ENCODE data around the gene ASPM.

The ASPM gene

DNA sequence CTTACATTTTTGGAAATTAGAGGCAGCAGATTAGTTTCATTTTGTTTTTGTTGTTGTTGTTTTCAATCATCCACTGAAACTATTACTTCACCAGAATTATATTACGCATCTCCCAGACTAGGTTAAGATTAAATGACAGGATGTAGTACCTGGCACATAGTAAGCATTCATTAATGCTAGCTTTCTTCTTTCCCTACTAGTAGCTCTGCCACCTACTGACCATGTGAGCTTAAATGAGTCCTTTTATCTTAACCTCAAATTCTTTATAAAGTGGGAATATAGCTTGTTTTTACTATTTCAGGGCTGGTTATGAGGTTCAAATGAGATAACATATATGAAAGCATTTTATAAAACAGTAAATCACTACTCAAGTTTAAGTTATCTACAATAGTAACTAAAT lies 10.2 kb upstream of the ASPM start:
- TF ChIP-seq, protein P1, sequence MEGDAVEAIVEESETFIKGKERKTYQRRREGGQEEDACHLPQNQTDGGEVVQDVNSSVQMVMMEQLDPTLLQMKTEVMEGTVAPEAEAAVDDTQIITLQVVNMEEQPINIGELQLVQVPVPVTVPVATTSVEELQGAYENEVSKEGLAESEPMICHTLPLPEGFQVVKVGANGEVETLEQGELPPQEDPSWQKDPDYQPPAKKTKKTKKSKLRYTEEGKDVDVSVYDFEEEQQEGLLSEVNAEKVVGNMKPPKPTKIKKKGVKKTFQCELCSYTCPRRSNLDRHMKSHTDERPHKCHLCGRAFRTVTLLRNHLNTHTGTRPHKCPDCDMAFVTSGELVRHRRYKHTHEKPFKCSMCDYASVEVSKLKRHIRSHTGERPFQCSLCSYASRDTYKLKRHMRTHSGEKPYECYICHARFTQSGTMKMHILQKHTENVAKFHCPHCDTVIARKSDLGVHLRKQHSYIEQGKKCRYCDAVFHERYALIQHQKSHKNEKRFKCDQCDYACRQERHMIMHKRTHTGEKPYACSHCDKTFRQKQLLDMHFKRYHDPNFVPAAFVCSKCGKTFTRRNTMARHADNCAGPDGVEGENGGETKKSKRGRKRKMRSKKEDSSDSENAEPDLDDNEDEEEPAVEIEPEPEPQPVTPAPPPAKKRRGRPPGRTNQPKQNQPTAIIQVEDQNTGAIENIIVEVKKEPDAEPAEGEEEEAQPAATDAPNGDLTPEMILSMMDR (IDR thresholded peaks at IDR 0.05; ENCODE audit: extremely low read depth, missing control alignments), result no peak
- no peak for DNase-seq (ENCODE audit: low spot score)

DNA sequence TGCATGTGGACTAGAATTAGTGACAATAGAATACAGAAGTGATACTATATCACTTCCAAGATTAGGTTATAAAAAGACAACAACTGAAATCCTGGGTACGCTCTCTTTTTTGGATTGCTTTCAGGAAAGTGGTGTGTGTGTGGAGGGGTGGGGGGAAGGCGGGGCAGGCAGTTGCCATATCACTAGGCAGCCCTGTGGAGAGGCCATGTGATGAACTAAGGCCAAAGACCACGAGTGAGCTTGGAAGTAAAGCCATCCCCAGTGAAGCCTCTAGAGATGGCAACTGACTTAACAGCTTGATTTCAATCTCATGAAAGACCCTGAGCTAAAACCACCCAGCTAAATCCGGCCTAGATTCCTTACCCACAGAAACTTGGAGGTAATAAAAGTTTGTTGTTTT lies 6.2 kb upstream of the ASPM start:
- no peak for DNase-seq (ENCODE audit: low spot score)
- TF ChIP-seq, protein P1 (IDR thresholded peaks at IDR 0.05; ENCODE audit: extremely low read depth, missing control alignments), result no peak

DNA sequence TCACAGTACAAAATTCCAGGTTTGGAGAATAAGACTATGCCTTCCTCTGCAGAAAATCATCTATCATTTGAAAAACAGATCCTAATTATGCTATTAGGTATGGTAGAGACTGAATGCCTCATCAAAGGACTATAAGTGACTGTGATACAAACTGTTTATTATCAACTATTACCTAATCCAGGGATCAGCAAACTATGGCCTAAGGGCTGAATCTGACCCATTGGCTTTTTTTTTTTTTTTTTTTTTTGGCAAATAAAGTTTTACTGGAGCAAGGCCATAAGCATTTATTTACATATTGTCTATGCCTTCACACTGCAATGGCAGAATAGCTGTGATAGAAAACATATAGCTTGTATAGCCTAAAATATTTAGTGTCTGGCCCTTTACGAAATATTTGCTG lies 4.7 kb upstream of the ASPM start:
- DNase-seq (ENCODE audit: low spot score), result no peak
- TF ChIP-seq, protein P1 (IDR thresholded peaks at IDR 0.05; ENCODE audit: extremely low read depth, missing control alignments), result no peak

DNA sequence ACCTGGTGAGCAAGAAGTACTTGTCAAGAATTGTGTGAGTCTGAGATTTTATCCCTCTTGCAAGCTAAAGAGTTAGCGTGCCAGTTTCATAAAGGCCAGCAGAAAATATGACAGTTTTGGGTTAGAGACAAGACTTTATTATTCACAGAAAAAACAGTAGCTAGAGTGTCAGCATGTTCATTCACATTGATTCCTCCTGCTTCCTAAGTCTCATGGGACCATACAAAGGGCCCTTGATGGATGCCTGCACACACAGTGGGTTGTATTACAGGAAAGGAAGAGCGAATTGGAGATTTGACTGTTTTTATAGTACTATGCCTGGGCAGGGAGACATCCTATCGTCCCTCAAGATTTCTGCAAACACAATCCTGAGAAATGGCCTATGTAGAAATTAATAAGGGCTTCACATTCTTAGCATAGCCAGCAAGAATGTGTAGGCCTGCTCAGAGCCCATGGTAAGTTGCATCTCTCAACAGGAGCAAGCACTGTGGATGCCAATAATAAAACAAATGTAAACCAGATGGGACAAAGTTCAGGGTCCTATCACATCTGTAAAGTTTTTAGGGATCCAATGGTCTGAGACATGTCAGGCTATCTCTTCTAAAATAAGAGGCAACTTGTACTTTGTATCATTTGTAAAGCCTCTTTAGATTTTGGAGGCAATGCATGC lies 4.0 kb upstream of the ASPM start:
- TF ChIP-seq, protein P1 (IDR thresholded peaks at IDR 0.05; ENCODE audit: extremely low read depth, missing control alignments), result no peak
- DNase-seq (ENCODE audit: low spot score), result no peak

DNA sequence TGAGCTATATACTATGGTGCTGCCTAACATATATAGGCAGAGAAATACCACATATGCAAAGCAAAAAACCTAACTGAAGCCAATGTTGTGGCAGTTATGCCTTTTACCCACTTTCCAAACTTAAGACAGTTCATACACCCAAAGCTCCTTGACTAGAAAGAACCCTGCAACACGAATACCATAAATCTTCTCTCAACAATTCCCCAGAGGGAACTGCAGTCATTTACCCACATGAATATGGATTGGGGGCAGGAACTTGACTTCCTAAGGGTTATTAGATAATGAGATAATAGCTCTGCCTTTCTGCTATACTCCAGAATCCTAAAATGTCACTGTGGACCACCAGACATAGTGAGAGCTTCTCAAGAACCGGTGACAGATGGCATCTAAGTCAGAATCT lies 2.9 kb upstream of the ASPM start:
- no peak for DNase-seq (ENCODE audit: low spot score)
- TF ChIP-seq, protein P1 (IDR thresholded peaks at IDR 0.05; ENCODE audit: extremely low read depth, missing control alignments), result no peak

DNA sequence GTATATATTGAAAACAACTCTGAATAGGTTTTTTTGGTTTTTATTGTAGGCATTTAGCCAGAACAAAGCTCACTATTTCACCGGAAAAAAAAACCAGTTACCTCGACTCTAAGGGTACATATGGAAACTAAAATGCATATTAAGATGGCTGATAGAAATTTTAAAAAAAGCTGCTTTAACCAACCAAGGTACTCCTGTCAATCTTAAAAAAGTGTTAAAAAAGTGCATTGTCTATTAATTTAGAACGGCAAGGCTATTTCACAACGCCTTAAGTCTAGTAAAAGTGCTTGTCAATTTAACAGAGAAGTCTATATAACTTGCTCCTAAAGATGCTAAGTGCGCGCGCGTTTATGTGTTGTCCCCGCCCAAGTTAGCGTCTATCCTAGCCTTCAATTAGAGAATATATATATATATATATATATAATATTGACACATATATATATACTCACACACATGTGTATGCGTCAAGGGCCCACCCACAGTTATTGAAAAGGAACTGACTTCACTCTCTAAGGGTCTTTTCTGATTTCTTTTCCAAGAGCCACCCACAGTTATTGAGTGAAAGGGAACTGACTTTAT lies 934 bp downstream of the ASPM start:
- DNase-seq (ENCODE audit: low spot score), result no peak
- TF ChIP-seq, protein P1 (IDR thresholded peaks at IDR 0.05; ENCODE audit: extremely low read depth, missing control alignments), result no peak

DNA sequence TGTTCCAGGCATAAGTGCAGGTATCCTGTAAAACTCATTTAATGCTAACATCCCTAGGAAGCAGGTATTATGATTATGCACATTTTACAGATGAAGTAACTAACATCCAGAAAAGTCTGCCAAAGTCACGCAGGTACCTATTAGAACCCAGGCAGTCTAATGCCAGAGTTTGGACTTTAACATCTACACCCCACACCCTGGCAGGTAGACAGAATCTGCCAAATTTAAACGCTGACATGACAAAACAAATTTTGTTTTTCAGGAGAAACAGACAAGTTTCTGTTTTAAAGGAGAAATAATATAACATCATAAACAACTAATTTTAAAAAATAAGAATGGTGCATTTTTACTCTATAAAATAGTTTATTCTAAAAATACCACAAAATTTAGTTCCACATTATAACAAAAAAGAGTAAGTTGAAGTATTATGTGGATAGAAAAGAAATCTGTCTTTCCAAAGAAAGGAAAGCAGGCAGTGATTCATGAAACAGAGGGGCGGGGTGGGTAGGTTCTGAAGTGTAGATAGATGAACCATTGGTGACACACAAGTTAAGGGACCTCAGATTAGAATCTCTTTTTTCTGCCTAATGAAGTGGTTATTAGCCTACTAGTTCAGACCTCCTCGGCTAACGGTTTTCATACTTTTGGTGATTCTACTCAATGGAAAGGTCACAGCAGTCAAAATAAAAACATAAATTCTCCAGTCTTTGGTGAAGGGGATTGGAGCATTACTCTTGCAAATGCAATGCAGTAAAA lies 1.7 kb downstream of the ASPM start:
- peak; percentile 6 for DNase-seq (ENCODE audit: low spot score)
- TF ChIP-seq, protein P1 (IDR thresholded peaks at IDR 0.05; ENCODE audit: extremely low read depth, missing control alignments), result no peak
